AG08395 (cell line): ENCODE data around the gene CDC42BPB.

Source experiments
- DNase-seq: peaks from one replicate; pipeline ENCODE4 v3.0.0; 2012; ENCODE audit warnings: mixed read lengths, low spot score

Gene CDC42BPB, protein sequence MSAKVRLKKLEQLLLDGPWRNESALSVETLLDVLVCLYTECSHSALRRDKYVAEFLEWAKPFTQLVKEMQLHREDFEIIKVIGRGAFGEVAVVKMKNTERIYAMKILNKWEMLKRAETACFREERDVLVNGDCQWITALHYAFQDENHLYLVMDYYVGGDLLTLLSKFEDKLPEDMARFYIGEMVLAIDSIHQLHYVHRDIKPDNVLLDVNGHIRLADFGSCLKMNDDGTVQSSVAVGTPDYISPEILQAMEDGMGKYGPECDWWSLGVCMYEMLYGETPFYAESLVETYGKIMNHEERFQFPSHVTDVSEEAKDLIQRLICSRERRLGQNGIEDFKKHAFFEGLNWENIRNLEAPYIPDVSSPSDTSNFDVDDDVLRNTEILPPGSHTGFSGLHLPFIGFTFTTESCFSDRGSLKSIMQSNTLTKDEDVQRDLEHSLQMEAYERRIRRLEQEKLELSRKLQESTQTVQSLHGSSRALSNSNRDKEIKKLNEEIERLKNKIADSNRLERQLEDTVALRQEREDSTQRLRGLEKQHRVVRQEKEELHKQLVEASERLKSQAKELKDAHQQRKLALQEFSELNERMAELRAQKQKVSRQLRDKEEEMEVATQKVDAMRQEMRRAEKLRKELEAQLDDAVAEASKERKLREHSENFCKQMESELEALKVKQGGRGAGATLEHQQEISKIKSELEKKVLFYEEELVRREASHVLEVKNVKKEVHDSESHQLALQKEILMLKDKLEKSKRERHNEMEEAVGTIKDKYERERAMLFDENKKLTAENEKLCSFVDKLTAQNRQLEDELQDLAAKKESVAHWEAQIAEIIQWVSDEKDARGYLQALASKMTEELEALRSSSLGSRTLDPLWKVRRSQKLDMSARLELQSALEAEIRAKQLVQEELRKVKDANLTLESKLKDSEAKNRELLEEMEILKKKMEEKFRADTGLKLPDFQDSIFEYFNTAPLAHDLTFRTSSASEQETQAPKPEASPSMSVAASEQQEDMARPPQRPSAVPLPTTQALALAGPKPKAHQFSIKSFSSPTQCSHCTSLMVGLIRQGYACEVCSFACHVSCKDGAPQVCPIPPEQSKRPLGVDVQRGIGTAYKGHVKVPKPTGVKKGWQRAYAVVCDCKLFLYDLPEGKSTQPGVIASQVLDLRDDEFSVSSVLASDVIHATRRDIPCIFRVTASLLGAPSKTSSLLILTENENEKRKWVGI (N-terminal part only)

DNA sequence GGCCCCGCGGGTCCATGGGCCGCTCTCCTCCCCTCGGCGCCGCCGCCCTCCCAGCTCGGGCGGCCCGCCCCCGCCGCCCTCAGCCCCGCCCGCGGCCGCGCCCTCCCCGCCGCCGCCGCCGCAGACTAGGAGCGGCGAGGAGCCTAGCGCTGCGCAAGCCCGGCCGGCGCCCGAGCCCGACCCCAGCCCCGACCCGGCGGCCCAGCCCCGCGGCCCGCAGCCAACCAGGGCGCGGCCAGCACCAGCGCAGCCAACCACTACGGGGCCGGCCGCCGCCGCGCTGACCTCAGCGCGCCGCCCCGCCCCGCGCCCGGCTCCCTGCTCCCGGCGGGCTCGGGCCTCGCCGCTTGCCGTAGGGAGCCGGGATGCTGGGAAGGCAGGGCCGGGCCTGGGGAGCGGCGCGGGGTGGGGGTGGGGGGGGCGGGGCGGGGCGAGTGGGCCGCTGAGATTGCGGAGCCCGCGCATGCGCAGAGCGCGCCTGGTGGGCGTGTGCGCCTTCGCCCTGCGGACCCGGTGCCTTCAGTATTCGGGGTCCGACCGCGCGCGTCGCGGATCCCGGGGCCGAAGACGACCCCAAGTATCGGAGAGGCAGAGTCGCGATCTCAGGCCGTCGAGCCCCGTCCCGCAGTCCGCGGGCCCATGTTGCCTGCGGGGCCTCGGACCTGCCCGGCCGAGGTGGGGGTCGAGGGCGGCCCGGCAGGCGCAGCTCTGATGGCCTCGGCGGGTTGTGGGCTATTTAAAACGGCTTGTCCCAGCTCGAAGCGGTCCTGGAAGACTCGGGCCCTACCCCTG lies at the start of gene CDC42BPB:
TSS of gene CDC42BPB (minus strand) at position 178 of the 792 bp plus-strand sequence. CDS start 376 bp downstream, outside the sequence.
- DNase-seq: peak; percentile 97

DNA sequence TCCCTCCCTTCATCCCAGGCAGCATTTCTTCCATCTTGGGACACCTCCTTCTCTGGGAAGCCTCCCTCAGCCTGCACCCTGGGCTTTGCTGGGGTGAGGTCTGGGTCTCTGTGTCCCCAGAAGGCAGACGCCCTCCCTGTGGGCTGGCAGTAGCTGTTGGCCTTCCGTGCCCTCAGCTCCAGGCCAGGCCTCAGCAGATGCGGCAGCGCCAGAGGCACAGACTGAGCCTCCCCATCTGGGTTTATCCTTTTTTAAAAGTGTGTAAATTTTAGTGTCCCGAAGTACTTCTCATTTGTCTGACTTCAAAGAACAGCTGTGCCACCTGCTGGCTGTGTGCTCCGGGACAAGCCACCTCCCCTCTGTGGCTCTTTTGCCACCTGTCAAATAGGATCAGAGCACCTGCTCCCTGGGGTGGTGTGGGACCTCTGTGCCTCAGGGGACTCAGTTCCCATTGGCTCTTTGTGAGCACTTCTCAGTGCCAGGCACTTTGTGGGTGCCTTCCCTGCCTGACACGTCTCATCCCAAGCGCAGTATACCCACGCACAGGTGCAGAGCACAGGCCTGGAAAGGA lies 48.3 kb upstream of the CDC42BPB start:
- no peak for DNase-seq

DNA sequence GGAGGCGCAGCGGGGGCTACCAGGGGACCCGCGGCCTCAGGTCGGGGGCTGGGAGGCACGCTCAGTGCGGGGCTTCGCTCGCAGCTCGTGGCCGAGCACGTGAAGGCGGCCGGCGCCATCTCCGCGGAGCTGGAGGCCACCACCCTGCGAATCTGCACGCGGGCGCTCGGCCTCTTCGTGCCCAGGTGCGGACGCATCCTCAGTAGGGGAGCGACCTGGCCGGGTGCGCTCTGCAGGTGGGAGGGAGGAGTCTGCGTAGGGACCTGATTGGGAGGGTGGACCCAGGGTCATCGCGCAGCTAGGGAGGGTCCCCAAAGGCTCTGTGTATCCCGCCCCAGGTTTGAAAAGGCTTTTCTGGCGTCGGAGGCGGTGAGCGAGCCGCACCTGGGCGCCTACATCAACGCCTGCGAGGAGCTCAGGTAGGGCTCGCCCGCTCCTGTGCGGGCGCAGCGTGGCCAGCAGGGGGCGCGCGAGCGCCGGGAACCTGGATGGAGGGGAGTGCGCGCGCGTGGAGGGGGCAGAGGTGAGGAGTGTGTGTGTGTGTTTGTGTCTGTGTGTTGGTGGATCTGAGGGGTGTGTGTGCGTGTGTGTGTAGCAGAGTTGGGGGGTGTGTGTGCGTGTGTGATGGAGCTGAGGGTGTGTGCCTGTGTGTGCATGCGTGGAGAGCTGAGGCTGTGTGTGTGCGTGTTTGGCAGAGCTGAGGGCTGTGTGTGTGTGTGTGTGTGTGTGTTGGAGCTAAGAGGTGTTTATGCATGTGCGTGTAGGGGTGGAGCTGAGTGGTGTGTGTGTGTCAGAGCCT lies 47.5 kb upstream of the CDC42BPB start:
- DNase-seq: peak; percentile 69

DNA sequence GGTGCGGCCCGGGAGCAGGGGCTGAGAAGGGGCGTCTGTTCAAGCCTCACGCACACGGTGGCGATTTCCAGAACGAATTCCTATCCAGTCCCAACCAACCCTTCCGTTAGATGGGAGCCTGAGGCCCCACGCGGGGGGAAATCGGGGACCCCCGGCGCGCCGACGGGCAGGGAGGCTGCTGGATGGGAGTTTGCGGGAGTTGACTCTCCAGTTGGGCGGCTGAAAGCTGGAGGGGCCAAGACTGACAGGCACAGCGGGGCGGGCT lies 47.0 kb upstream of the CDC42BPB start:
- no peak for DNase-seq

GRCh38 chr14:103103461-103104388 lies 46.4 kb upstream of the CDC42BPB start:
- DNase-seq: peak; percentile 53

GRCh38 chr14:103102689-103103260 lies 45.4 kb upstream of the CDC42BPB start:
- DNase-seq: no peak

GRCh38 chr14:103101963-103102688 lies 44.8 kb upstream of the CDC42BPB start:
- no peak for DNase-seq

DNA sequence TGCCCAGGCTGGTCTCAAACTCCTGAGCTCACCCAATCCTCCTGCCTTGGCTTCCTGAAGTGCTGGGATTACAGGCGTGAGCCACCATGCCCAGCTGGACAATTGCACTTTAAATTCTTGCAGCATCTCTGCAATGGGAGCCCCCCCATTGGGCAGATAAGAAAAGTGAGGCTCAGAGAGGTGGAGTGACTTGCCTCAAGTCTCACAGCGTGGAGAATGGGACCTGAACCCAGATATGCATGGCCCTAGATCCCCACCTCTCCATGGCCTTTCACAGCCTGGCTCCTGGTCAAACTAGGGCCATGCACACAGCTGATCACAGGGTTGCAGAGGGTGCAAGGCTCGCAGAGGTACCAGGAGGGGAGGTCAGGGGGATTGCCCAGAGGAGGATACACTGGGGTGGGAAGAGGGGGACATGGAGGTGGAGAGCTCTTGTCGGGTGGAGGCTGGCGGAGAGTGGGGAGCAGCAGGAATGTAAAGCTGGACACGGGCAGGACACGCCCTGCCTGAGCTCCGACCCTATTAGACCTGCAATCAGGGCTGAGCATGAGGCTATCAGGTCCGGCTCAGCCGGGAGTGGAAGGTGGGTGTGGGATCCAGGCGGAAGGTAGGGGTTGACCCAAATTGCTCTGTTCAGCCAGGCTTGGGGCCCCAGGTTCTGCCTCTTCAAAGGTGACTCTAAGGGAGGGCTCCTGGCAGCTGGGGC lies 44.1 kb upstream of the CDC42BPB start:
- DNase-seq: no peak

DNA sequence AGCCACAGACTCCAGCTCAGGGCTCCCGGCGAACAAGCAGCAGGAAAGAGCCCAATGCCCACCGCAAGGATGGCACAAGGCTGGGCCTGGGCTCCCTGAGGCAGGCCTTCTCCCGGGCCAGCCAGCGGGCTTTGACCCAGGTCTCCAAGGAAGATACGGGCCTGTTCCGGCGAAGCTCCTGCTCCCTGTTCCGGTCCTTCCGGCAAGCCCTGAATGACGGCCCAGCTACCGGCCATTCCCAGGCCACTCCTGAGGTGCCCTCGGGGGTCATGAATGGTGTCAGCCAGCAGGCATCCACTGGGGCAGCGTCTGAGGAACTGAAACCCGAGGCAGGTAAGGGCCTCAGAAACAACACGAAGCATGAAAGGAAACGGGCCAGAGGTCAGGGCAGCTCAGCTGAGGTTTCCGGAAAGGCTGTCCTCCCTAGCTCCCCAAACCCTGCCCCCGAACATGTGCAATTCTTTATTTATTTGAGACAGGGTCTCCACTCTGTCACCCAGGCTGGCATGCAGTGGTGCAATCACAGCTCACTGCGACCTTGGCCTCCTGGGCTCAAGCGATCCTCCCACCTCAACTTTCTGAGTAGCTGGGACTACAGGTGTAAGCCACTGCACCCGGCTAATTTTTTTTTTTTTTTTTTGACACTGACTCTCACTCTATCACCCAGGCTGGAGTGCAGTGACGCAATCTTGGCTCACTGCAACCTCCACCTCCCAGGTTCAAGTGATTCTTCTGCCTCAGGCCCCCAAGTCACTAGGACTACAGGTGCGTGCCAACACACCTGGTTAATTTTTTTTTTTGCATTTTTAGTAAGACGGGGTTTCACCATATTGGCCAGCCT lies 43.2 kb upstream of the CDC42BPB start:
- DNase-seq: no peak

GRCh38 chr14:103099733-103100280 lies 42.5 kb upstream of the CDC42BPB start:
- DNase-seq: no peak

GRCh38 chr14:103099081-103099732 lies 41.9 kb upstream of the CDC42BPB start:
- no peak for DNase-seq

- DNase-seq: no peak
These were observed 40.9 kb upstream of the CDC42BPB start for GRCh38 chr14:103097994-103098957.

DNA sequence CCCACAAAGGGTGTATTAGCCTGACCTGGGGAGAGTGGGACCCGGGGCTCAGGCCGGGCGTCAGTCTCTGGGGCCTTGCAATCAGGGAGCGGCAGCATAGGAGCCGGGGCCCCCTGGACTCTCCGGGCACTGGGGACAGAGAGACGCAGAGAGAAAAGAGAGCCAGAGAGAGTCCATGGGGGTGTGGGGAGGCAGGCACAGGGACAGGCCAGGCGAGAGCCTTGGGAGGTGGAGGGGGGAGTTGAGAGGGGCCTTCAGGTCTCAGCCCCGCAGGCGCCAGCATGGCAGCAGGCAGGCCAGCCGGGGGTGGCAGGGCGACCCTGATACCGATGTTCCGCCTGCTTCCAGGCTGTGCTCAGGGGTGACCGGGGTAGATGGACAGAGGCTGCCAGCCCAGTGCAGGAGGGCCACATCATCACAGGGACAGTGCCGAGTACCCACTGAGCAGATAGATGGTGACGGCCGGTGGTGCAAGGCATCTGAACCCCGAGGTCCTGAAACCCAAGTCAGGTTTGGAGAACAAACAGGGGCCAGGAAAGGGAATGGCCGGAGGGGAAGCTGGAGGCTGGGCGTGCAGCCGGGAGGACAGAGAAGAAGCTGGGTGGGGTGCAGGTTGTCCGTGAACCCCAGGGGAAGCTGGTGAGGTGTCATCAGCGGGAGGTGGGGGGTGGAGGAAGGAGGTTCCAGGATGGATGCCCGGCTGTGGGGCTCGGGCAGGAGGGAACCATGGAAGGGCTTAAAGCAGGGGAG lies 40.1 kb upstream of the CDC42BPB start:
- DNase-seq: no peak

DNA sequence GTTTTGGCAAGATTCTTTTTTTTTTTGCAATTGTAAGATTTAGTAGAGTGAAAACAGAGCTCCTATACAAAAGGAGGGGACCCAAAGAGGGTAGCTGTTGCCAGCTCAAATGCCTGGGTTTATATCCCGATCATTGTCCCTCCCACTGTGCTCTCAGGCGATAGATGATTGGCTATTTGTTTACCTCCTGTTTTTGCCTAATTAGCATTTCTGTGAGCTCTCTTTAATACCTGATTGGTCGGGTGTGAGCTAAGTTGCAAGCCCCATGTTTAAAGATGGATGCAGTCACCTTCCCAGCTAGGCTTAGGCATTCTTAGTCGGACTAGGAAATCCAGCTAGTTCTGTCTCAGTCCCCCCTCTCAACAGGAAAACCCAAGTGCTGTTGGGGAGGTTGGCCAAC lies 39.0 kb upstream of the CDC42BPB start:
- no peak for DNase-seq
